GM18508 (cell line): ENCODE data around the gene NFYA.
A peak's percentile ranks its signal among the peaks of the same experiment; 100 is the strongest.

Source experiments
- ATAC-seq: cut with Tn5 transposase; IDR thresholded peaks from one replicate; pipeline ENCODE4 v1.9.1; 2021; ENCODE audit warnings: moderate number of reproducible peaks; ENCODE audit not compliant: insufficient read depth, unreplicated experiment

The NFYA gene

GRCh38 chr6:41045664-41046063 is 27.1 kb upstream of the NFYA start:
- ATAC-seq = no peak

GRCh38 chr6:41046084-41046483 is 26.7 kb upstream of the NFYA start:
- ATAC-seq = no peak

- ATAC-seq = no peak
Measured at GRCh38 chr6:41047306-41047705, 25.5 kb upstream of the NFYA start.

GRCh38 chr6:41047745-41048732 is 24.7 kb upstream of the NFYA start:
- no peak for ATAC-seq

GRCh38 chr6:41049521-41049920 is 23.3 kb upstream of the NFYA start:
- no peak for ATAC-seq

GRCh38 chr6:41049955-41050354 is 22.8 kb upstream of the NFYA start:
- ATAC-seq = no peak

- no peak for ATAC-seq
Measured at GRCh38 chr6:41050536-41050935, 22.2 kb upstream of the NFYA start.

GRCh38 chr6:41051873-41052272 is 20.9 kb upstream of the NFYA start:
- no peak for ATAC-seq

- no peak for ATAC-seq
Measured at GRCh38 chr6:41053041-41053440, 19.7 kb upstream of the NFYA start, which contains the start of gene APOBEC2. Gene APOBEC2 (plus strand): TSS chr6:41053202. CDS start chr6:41053348, 146 bp downstream.

GRCh38 chr6:41054511-41054910 is 18.3 kb upstream of the NFYA start:
- ATAC-seq = no peak

- ATAC-seq = no peak
Measured at GRCh38 chr6:41055149-41055548, 17.6 kb upstream of the NFYA start.

- ATAC-seq = no peak
Measured at GRCh38 chr6:41056768-41057490, 15.8 kb upstream of the NFYA start.

GRCh38 chr6:41058783-41059181 is 14.0 kb upstream of the NFYA start:
- ATAC-seq = no peak

- ATAC-seq = no peak
Measured at GRCh38 chr6:41059556-41059955, 13.2 kb upstream of the NFYA start.

- no peak for ATAC-seq
Measured at GRCh38 chr6:41061196-41061726, 11.5 kb upstream of the NFYA start.

GRCh38 chr6:41062056-41062455 is 10.7 kb upstream of the NFYA start:
- ATAC-seq = no peak

- no peak for ATAC-seq
Measured at GRCh38 chr6:41063884-41064285, 8.9 kb upstream of the NFYA start.

GRCh38 chr6:41064841-41065240 is 7.9 kb upstream of the NFYA start:
- ATAC-seq = no peak

- no peak for ATAC-seq
Measured at GRCh38 chr6:41065550-41066026, 7.2 kb upstream of the NFYA start.

GRCh38 chr6:41066867-41067304 is 5.9 kb upstream of the NFYA start:
- ATAC-seq = no peak

GRCh38 chr6:41071501-41071922 is 1.3 kb upstream of the NFYA start:
- peak; percentile 12 for ATAC-seq
